K562 (cell line): ENCODE results near the gene PLD1.

Experiments
- CUX1 ChIP-seq: fragments of 200-800 bp; sonication (Bioruptor generic); IDR thresholded peaks from 2 replicates; pipeline ENCODE4 v1.6.1; 2016; ENCODE audit warnings: missing genetic modification characterization, missing compliant biosample characterization
- FOXA3 ChIP-seq, 2 experiments: fragments of 450-650 bp in 1 of 2; sonication (generic) in 1 of 2; formaldehyde crosslinking; IDR thresholded peaks in 1 of 2; conservative IDR thresholded peaks in 1 of 2; 2 replicates each; pipeline versions ENCODE4 v1.4.0 to v1.8.0; 2020 to 2022; ENCODE audit warnings: mild to moderate bottlenecking in 2 of 2, missing genetic modification reagents in 1 of 2
- GABPB2 ChIP-seq: fragments of 250-450 bp; sonication (Bioruptor Pico); conservative IDR thresholded peaks from 2 replicates; pipeline ENCODE4 v1.5.1; 2021; ENCODE audit warnings: mild to moderate bottlenecking
- NKRF ChIP-seq: fragments of 450-650 bp; IDR thresholded peaks from 2 replicates; pipeline ENCODE4 v1.6.1; 2016; ENCODE audit warnings: borderline replicate concordance
- NR3C1 ChIP-seq: sonication (generic); formaldehyde crosslinking; IDR thresholded peaks from 2 replicates; pipeline ENCODE4 v1.8.1; 2022; ENCODE audit warnings: missing genetic modification reagents
- POLR2A ChIP-seq: fragments of 450-650 bp; conservative IDR thresholded peaks from 2 replicates; pipeline ENCODE4 v1.6.1; 2016
- TAF1 ChIP-seq: IDR thresholded peaks from 2 replicates; pipeline ENCODE4 v1.6.1; 2011; ENCODE audit warnings: mild to moderate bottlenecking, low read length, moderate library complexity; ENCODE audit not compliant: insufficient read depth, control insufficient read depth, severe bottlenecking; ENCODE audit errors: extremely low read depth
- XRCC5 ChIP-seq: fragments of 200-400 bp; formaldehyde crosslinking; IDR thresholded peaks from 2 replicates; pipeline ENCODE4 v1.6.1; 2017; ENCODE audit warnings: low read depth, mild to moderate bottlenecking, low read length
- ZBED1 ChIP-seq: IDR thresholded peaks from 2 replicates; pipeline ENCODE4 v1.6.1; 2014
- ZBTB1 ChIP-seq: sonication (generic); formaldehyde crosslinking; IDR thresholded peaks from 2 replicates; pipeline ENCODE4 v1.8.1; 2023; ENCODE audit warnings: missing genetic modification reagents, low read depth, mild to moderate bottlenecking, borderline replicate concordance
- ZNF217 ChIP-seq: sonication (generic); formaldehyde crosslinking; IDR thresholded peaks from 2 replicates; pipeline ENCODE4 v1.8.0; 2022; ENCODE audit warnings: mild to moderate bottlenecking, missing genetic modification reagents
- ZNF655 ChIP-seq: fragments of 250-450 bp; sonication (Bioruptor Pico); IDR thresholded peaks from 2 replicates; pipeline ENCODE4 v1.5.0; 2021
- ZNF785 ChIP-seq: fragments of 250-450 bp; sonication (Bioruptor Pico); IDR thresholded peaks from 2 replicates; pipeline ENCODE4 v1.4.0; 2020; ENCODE audit warnings: mild to moderate bottlenecking
- TF ChIP-seq, protein P1 (sequence below): sonication (generic); formaldehyde crosslinking; IDR thresholded peaks from 2 replicates; pipeline ENCODE4 v1.8.1; 2022; ENCODE audit warnings: missing genetic modification reagents

DNA sequence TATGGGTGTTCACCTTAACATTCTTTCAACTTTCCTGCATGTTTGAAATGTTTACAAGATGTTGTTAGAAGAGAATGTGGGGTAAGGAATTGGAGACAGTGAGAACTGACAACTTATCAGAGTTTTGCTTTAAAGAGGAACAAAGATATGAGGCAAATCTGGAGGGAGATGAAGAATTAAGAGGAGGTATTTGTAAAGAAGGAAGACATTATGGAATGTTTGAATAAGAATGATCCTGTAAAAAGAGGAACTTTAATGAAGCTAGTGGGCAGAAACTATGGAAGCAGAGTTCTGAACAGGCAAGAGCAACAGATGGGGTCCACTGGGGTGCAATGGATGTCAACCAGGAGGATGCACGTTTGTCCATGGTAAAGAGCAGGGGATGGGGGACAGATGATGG is 27.7 kb downstream of the PLD1 start:
- no peak for TF ChIP-seq CUX1
- no peak for TF ChIP-seq POLR2A
- no peak for TF ChIP-seq XRCC5
- TF ChIP-seq, protein P1, sequence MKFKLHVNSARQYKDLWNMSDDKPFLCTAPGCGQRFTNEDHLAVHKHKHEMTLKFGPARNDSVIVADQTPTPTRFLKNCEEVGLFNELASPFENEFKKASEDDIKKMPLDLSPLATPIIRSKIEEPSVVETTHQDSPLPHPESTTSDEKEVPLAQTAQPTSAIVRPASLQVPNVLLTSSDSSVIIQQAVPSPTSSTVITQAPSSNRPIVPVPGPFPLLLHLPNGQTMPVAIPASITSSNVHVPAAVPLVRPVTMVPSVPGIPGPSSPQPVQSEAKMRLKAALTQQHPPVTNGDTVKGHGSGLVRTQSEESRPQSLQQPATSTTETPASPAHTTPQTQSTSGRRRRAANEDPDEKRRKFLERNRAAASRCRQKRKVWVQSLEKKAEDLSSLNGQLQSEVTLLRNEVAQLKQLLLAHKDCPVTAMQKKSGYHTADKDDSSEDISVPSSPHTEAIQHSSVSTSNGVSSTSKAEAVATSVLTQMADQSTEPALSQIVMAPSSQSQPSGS (CRISPR knock-in tag): no peak
- TF ChIP-seq NR3C1 (CRISPR knock-in tag): no peak
- no peak for TF ChIP-seq ZNF785 (CRISPR knock-in tag)
- TF ChIP-seq ZBTB1 (CRISPR knock-in tag): no peak
- TF ChIP-seq TAF1: no peak
- no peak for TF ChIP-seq NKRF
- no peak for TF ChIP-seq ZNF655
- no peak for TF ChIP-seq GABPB2 (CRISPR knock-in tag)
- TF ChIP-seq ZBED1: no peak
- TF ChIP-seq ZNF217 (CRISPR knock-in tag): no peak
- no peak for TF ChIP-seq FOXA3 (CRISPR knock-in tag; conservative IDR thresholded peaks at IDR 0.05 in 1 of 2, IDR thresholded peaks at IDR 0.05 in 1 of 2)
